KOPT-K1 (cell line): ENCODE measurements around the gene ZDHHC6.
A peak's percentile ranks its signal among the peaks of the same experiment; 100 is the strongest.
"Not testable (repeated sequence)": the region's sequence is repeated elsewhere in the genome, so short reads cannot be mapped to it uniquely, and the experiment has no call there.

Experiments
- H3K27ac ChIP-seq: fragments of 200-600 bp; sonication (generic); 2 replicates; pipeline ENCODE4 v1.5.1; 2016; ENCODE audit warnings: antibody characterized with exemption, mild to moderate bottlenecking, low read depth, low read length; ENCODE audit not compliant: poor library complexity, severe bottlenecking
- H3K36me3 ChIP-seq: fragments of 200-600 bp; sonication (generic); 2 replicates; pipeline ENCODE4 v1.5.1; 2017; ENCODE audit warnings: antibody characterized with exemption, mild to moderate bottlenecking, low read length, moderate library complexity; ENCODE audit not compliant: insufficient read depth
- H3K9me3 ChIP-seq: fragments of 200-600 bp; sonication (generic); 2 replicates; pipeline ENCODE4 v1.5.1; 2017; ENCODE audit warnings: antibody characterized with exemption, low read length, mild to moderate bottlenecking; ENCODE audit not compliant: insufficient read depth, poor library complexity, severe bottlenecking

The ZDHHC6 gene, protein sequence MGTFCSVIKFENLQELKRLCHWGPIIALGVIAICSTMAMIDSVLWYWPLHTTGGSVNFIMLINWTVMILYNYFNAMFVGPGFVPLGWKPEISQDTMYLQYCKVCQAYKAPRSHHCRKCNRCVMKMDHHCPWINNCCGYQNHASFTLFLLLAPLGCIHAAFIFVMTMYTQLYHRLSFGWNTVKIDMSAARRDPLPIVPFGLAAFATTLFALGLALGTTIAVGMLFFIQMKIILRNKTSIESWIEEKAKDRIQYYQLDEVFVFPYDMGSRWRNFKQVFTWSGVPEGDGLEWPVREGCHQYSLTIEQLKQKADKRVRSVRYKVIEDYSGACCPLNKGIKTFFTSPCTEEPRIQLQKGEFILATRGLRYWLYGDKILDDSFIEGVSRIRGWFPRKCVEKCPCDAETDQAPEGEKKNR

DNA sequence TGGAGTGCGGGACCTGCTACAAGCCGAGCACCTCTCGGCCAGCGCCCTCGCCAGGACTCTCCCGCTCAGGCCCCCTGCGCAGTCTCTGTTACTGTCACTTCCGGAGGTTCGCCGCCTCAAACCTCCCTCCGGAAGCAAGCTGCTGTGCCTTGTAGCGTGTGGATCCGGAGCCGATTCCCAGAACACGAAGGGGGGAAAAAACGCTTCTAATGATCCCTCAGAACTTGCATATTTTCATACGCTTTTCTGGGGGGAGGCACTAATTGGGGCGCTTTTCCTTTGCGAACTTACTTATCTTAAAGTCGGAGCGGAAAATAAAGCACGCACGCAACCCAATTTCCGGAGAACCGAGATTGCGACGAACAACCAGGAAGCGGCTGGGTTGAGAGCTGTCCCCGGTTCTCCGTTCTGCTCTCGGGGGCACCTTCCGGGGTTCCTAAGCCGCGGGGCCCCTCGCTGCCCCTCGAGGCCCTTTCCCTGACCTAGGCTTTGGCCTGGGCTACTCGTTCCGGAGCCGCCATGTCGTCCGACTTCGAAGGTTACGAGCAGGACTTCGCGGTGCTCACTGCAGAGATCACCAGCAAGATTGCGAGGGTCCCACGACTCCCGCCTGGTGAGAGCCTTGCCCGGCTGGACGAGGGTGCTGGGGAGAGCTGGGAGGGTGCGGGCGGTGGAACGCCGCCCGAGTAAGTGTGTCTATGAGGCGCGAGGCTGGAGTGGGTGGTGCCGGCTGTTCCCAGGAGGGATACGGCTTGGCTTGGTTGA, at the start of gene ZDHHC6, which contains the start of gene VTI1A:
Gene ZDHHC6 (minus strand): TSS at position 60 of the 765 bp plus-strand sequence. CDS start 1,478 bp downstream, outside the sequence.
Gene VTI1A (plus strand): TSS at position 361 of the 765 bp plus-strand sequence. CDS start 159 bp downstream, at position 520.
- Histone ChIP-seq H3K9me3 (no peaks in the 10 kb centered on the region), H3K36me3 (peaks cover 48% of the 10 kb centered on the region), H3K27ac (peak within 1 kb of the TSS; percentile 88)

DNA sequence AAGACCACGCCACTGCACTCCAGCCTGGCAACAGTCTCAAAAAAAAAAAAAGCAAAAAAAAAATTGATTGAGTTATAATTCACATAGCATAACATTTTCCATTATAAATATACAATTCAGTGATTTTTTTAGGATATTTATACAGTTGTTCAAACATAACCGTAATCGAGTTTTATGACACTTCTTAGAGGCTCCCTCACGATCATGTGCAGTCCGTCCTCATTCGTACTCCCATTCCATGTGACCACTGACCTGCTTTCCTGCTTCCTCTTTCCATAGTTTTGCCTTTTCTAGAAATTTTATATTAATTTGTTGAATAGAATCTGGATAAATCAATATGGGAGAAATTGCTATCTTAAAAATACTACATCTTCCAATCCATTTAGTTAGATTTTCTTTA, 46.0 kb upstream of the ZDHHC6 start:
- Histone ChIP-seq H3K36me3 (no peaks in the 10 kb centered on the region), H3K9me3 (no peaks in the 10 kb centered on the region), H3K27ac (no peak overlapping the region)

DNA sequence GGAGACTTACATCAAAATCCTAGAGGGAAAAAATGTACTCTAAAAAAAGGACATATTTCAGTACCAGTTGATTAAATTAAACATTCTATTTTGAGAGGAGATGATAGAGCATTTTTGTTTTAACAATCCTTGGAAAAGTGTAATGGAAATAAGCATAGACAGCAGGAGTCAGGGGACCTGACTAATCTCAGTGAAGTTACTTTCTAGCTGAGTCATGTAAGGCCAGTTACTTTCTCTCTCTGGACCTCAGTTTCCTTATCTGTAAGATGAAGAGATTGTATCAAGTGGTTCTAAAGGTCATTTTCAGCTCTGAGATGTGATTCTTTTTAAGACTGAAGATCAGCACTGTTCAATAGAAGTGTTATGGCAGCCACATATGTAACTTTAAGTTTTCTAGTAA, 44.4 kb upstream of the ZDHHC6 start:
- H3K27ac ChIP-seq, result no peak overlapping the region
- H3K36me3 ChIP-seq, result no peaks in the 10 kb centered on the region
- H3K9me3 ChIP-seq, result no peaks in the 10 kb centered on the region

DNA sequence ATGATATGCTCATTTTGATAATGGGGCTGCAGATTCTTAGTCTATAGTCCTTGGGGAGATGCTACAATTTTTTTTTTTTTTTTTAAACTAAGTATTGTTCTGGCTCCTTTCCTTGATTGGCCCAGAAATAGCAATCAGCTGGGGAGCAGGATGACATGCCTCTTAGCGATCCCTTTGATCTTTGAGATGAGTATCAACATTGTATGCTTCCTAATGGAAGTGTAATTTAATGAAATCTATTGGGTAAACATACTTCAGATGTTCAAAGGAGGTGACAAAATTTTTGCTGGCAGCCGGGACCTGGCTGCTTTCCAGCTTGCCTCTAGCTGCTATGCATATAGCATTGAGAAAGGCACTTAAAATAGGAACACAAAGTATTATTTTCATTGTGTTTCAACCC, 43.8 kb upstream of the ZDHHC6 start:
- Histone ChIP-seq H3K9me3 (no peaks in the 10 kb centered on the region), H3K27ac (no peak overlapping the region), H3K36me3 (no peaks in the 10 kb centered on the region)

DNA sequence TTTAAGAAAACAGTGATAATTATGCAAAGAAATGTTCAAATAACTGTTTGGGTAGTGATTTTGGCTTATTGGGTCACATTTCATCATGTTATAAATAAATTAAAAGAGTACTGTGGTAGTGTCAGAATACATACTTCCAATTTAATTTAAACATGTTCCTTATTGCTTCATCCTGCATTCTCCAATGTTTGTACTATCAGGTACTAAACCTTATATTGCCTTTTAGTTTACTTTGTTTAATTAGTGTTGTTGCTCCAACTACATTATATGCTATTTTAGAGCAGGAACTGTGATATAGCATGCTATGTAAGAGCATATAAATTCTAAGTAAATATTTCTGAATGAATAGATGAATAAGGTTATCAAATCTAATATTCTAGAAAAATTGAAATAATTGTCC, 41.2 kb upstream of the ZDHHC6 start:
- Histone ChIP-seq H3K36me3 (no peaks in the 10 kb centered on the region), H3K27ac (no peak overlapping the region), H3K9me3 (no peaks in the 10 kb centered on the region)

DNA sequence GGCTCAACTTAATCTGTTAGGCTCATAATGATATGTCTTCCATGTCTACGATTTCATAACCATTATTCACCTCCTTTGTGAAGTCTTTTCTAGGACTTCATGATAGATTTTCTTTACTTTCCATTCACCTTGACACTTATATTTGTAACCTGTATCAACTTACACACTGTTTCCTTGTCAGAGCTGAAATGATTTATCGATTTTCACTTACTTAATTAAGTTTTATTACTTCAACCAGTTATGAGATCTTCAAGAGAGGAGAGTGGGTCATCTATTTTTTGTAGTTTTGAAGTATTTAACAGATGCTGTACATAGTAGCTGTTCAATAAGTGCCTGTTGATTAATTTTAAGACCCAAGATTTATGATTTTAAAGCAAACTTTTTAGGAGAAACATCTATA, 37.7 kb upstream of the ZDHHC6 start:
- H3K9me3 ChIP-seq, result no peaks in the 10 kb centered on the region
- no peaks in the 10 kb centered on the region for H3K36me3 ChIP-seq
- H3K27ac ChIP-seq, result no peak overlapping the region

DNA sequence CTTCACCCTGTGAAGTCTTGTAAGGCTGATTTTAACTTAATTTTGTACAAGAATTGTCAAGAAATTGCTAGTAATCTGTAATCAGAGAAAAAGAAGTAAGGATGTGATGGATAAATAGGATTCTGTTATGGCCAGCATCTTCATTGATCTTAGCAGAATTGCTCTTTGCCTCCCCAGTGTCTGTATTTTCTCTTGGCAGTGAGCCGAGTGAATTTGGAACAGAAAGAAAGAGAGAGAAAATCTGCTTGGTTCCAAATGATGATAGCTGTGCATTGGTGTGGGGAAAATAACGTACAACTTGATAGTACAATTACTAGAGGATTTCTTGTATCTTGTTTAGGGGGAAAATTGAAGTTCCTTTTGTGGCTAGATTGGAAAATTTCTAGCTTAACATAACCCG, 34.9 kb upstream of the ZDHHC6 start:
- no peaks in the 10 kb centered on the region for H3K9me3 ChIP-seq
- no peaks in the 10 kb centered on the region for H3K36me3 ChIP-seq
- H3K27ac ChIP-seq, result no peak overlapping the region

DNA sequence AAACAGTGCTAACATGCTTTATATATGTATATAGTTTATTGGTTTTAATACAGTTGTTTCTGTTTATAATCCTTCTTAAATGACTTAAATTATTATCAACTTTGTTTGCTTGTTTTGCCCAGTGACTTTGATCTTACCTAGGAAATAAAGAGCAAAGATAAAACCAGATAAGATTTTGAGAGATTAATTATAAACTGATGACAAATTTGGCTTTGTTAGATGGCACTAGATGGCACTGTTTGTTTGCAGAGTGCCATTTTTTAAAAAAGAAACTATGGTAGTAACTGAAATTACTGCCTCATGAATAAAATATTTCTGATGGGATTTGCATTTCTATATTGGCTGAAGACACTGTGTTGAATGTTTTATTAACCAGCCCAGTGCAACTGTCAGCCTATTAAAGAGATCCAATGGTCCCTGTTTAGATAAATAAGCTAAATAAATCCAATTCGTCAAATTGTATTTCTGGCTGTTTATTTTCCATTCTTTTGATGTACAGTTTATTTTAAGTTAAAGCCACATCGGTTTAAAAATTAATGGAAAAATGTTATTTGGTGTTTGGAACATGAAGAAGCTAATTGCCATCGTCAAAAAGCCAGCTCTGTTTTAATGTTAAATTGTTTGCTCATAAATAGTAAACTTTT, 29.0 kb upstream of the ZDHHC6 start:
- H3K27ac ChIP-seq, result no peak overlapping the region
- H3K9me3 ChIP-seq, result no peaks in the 10 kb centered on the region
- no peaks in the 10 kb centered on the region for H3K36me3 ChIP-seq

DNA sequence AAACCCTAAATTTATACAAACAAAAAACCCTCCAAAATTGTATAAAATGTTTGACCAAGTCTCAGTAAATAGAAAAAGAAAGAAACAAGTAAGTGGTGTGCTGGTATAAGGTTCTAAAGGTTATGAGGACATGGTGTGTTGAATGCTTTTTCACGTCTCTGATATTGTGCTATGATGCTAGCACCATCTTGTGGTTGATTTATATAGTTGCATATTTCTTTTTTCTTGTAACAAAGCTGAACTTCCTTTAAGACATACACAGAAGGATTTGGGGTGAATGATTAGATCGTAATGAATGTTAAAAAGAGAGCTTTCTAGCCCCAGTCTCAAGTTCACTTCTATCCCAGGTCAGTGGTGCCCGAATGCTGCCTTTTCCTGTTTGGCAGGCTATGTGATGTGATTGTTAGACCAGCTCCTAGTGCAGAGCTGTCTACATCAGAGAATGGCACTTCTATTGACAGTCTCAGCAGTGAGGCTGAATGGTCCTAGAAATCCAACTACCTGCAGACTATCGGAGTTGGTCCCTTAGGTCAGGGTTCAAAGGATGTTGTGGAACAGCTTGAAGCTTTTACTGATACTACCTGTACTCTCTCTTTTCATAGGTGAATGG, 25.3 kb upstream of the ZDHHC6 start:
- H3K36me3 ChIP-seq, result peaks cover 26% of the 10 kb centered on the region
- H3K27ac ChIP-seq, result no peak overlapping the region
- H3K9me3 ChIP-seq, result no peaks in the 10 kb centered on the region

DNA sequence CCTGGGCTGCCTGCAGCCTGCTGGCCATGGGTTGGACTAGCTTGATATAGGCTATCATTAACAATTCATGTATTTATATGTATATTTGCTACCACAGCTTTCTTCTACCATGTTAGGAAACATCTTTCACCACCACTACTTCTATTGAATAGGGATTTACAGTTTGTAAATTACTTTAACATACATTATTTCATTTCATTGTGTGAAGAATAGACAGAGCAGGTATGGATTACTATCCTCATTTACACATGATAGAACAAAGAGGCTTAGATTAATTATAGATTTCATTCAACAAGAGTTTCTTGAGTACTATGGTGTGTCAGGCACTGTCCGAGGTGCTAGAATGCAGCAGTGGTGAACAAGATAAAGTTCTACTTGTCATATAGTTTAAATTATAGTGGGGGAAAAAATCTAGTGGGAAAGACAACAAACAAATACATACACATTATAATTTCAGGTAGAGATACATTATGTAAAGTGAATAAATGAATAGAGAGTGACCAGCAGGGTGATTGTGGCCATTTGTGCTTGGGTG, 20.9 kb upstream of the ZDHHC6 start:
- H3K9me3 ChIP-seq, result peaks cover 5% of the 10 kb centered on the region
- peaks cover 54% of the 10 kb centered on the region for H3K36me3 ChIP-seq
- no peak overlapping the region for H3K27ac ChIP-seq

DNA sequence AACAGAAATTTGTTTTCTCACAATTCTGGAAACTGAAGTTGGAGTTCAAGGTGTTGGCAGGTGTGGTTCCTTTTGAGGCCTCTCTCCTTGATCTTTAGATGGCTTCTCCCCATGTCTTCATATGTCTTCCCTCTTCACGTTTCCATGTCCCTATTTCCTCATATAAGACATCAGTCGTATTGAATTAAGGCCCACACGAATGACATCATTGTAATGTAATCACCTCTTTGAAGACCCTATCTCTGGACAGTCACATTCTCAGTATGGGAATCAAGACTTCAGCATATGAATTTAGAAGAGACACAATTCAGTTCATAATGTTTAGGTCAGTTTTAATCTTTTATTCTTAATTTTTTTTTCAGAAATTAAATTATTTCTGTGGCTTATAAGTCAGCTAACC, 20.1 kb upstream of the ZDHHC6 start:
- Histone ChIP-seq H3K27ac (no peak overlapping the region), H3K36me3 (peaks cover 54% of the 10 kb centered on the region)

DNA sequence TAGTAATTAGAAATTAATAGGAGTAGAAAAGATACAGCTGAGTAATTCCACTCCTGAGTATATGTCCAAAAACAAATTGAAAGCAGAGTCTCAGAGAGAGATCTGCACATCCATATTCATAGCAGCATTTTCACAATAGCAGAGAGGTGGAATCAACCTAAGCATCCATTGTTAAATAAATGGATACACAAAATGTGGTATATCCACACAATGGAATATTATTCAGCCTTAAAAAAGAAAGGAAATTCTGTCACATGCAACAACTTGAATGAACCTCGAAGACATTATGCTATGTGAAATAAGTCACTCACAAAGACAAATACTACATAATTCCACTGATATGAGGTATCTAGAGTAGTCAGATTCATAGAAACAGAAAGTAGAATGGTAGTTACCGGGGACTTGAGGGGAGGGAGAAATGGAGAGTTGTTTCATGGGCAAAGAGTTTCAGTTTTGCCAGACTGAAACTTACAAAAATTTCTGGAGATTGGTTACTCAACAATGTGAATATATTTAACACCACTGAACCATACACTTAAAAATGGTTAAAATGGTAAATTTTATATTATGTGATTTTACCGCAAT, 18.7 kb upstream of the ZDHHC6 start:
- no peak overlapping the region for H3K27ac ChIP-seq
- peaks cover 5% of the 10 kb centered on the region for H3K9me3 ChIP-seq
- peaks cover 62% of the 10 kb centered on the region for H3K36me3 ChIP-seq

More for the DNA sequence above, 20.1 kb upstream of the ZDHHC6 start:
- H3K9me3 ChIP-seq, result peaks cover 5% of the 10 kb centered on the region

DNA sequence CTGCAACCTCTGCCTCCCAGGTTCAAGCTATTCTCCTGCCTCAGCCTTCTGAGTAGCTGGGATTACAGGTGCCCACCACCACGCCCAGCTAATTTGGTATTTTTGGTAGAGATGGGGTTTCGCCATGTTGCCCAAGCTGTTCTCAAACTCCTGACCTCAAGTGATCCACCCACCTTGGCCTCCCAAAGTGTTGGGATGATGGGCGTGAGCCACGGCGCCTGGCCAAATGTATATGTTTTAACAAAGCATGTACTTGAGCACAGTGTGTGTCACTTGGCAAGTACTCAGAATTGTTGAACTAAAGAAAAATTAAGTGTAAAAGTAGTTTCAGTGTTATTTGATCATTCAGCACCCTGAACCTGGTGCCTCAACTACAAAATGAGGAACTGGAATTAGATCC, 17.4 kb upstream of the ZDHHC6 start:
- not testable (repeated sequence) for H3K9me3 ChIP-seq, H3K27ac ChIP-seq
- H3K36me3 ChIP-seq, result peaks cover 51% of the 10 kb centered on the region
